Activated CD4-positive, alpha-beta memory T cell treated with anti-CD3 and anti-CD28 coated beads for 36 hours (primary cell): Measurements from ENCODE around the gene CDHR5. TPM values are rescaled to one million over a fixed set of nuclear protein-coding genes. Genes with fewer than 3 reads are reported as not detected.

Experiments used
- CTCF ChIA-PET: fragments of 350-600 bp; sonication (Branson Sonifier 250); formaldehyde crosslinking; loops from one replicate; lab custom pipeline; 2021; ENCODE audit warnings: antibody characterized with exemption, inconsistent platforms; lab: Charles Lee
- POLR2A ChIA-PET: fragments of 350-600 bp; sonication (Branson Sonifier 250); formaldehyde crosslinking; loops from one replicate; lab custom pipeline; 2021; ENCODE audit warnings: antibody characterized with exemption; lab: Charles Lee
- DNase-seq: peaks from one replicate; pipeline ENCODE4 v3.0.0-alpha.2; 2020
- H3K27ac Mint-ChIP-seq: one replicate; pipeline ENCODE4 v1.8.0; 2021; ENCODE audit warnings: mixed read lengths
- H3K27me3 Mint-ChIP-seq: one replicate; pipeline ENCODE4 v1.8.0; 2021; ENCODE audit warnings: mixed read lengths
- H3K36me3 Mint-ChIP-seq: one replicate; pipeline ENCODE4 v1.8.0; 2021; ENCODE audit warnings: mixed read lengths
- H3K4me1 Mint-ChIP-seq: one replicate; pipeline ENCODE4 v1.8.0; 2021; ENCODE audit warnings: low read depth, mixed read lengths
- H3K4me3 Mint-ChIP-seq: one replicate; pipeline ENCODE4 v1.8.0; 2021; ENCODE audit warnings: mild to moderate bottlenecking, mixed read lengths
- H3K9me3 Mint-ChIP-seq: one replicate; pipeline ENCODE4 v1.8.0; 2021; ENCODE audit warnings: mixed read lengths
- intact Hi-C: fragments of 100-400 bp; cut with micrococcal nuclease; formaldehyde crosslinking; loops from one replicate; pipeline ENCODE4 v1.15.1; 2023
- total RNA-seq, 2 experiments: library from RNA; stranded (reverse); gene quantifications; one replicate each; pipeline ENCODE4 v1.2.3, GENCODE V29; 2021

Gene CDHR5
- total RNA-seq, 2 experiments from 2014 or later = not detected

GRCh38 chr11:641806-642370 lies 17.1 kb upstream of the CDHR5 start:
- Mint-ChIP-seq H3K36me3 (peaks cover 4% of the 10 kb centered on the region), H3K27me3 (peaks cover 18% of the 10 kb centered on the region), H3K9me3 (no peaks in the 10 kb centered on the region), H3K4me3 (no peak overlapping the region), H3K4me1 (peaks cover 13% of the 10 kb centered on the region), H3K27ac (no peak overlapping the region)
- CTCF ChIA-PET = no interaction called here
- POLR2A ChIA-PET = no interaction called here
- intact Hi-C loops = no loop called here
- DNase-seq = no peak

GRCh38 chr11:640021-640706 lies 15.4 kb upstream of the CDHR5 start:
- ChIA-PET POLR2A (no interaction called here), CTCF (no interaction called here)
- peaks cover 4% of the 10 kb centered on the region for H3K36me3 Mint-ChIP-seq
- peaks cover 27% of the 10 kb centered on the region for H3K27me3 Mint-ChIP-seq
- no peak overlapping the region for H3K27ac Mint-ChIP-seq
- no peak for DNase-seq
- intact Hi-C loops = no loop called here
- H3K4me1 Mint-ChIP-seq = peaks cover 13% of the 10 kb centered on the region
- no peak overlapping the region for H3K4me3 Mint-ChIP-seq
- no peaks in the 10 kb centered on the region for H3K9me3 Mint-ChIP-seq

- H3K27me3 Mint-ChIP-seq = peaks cover 27% of the 10 kb centered on the region
- no peaks in the 10 kb centered on the region for H3K9me3 Mint-ChIP-seq
- no peak overlapping the region for H3K27ac Mint-ChIP-seq
- no peak for DNase-seq
- POLR2A ChIA-PET = interaction anchor here (0.6 kb wide), 1 partner anchor 23 kb away, joined by 3 read pairs; no protein-coding TSS in a partner anchor
- peaks cover 4% of the 10 kb centered on the region for H3K36me3 Mint-ChIP-seq
- no peak overlapping the region for H3K4me3 Mint-ChIP-seq
- intact Hi-C loops = no loop called here
- H3K4me1 Mint-ChIP-seq = peaks cover 13% of the 10 kb centered on the region
- CTCF ChIA-PET = interaction anchor here (0.6 kb wide), 1 partner anchor 167 kb away, joined by 10 read pairs; no protein-coding TSS in a partner anchor
These were observed 14.7 kb upstream of the CDHR5 start for GRCh38 chr11:639332-639955.

- DNase-seq = no peak
- no peaks in the 10 kb centered on the region for H3K9me3 Mint-ChIP-seq
- intact Hi-C loops = no loop called here
- no peak overlapping the region for H3K4me3 Mint-ChIP-seq
- ChIA-PET POLR2A (interaction anchor here (0.6 kb wide), 1 partner anchor 23 kb away, joined by 3 read pairs; no protein-coding TSS in a partner anchor), CTCF (interaction anchor here (0.6 kb wide), 1 partner anchor 167 kb away, joined by 10 read pairs; no protein-coding TSS in a partner anchor)
- peaks cover 4% of the 10 kb centered on the region for H3K36me3 Mint-ChIP-seq
- peaks cover 13% of the 10 kb centered on the region for H3K4me1 Mint-ChIP-seq
- peaks cover 27% of the 10 kb centered on the region for H3K27me3 Mint-ChIP-seq
- H3K27ac Mint-ChIP-seq = no peak overlapping the region
These were observed 14.0 kb upstream of the CDHR5 start for GRCh38 chr11:638631-639331.

- Mint-ChIP-seq H3K4me1 (peaks cover 13% of the 10 kb centered on the region), H3K36me3 (peaks cover 4% of the 10 kb centered on the region), H3K27me3 (peaks cover 27% of the 10 kb centered on the region), H3K27ac (no peak overlapping the region), H3K4me3 (peak overlapping the region; percentile 49), H3K9me3 (no peaks in the 10 kb centered on the region)
- intact Hi-C loops = no loop called here
- ChIA-PET POLR2A (no interaction called here), CTCF (no interaction called here)
- DNase-seq = no peak
These were observed 13.1 kb upstream of the CDHR5 start for GRCh38 chr11:637593-638521.

- intact Hi-C loops = no loop called here
- no peak overlapping the region for H3K27ac Mint-ChIP-seq
- no peaks in the 10 kb centered on the region for H3K9me3 Mint-ChIP-seq
- peak overlapping the region; percentile 49 for H3K4me3 Mint-ChIP-seq
- H3K27me3 Mint-ChIP-seq = peaks cover 27% of the 10 kb centered on the region
- POLR2A ChIA-PET = no interaction called here
- no peak for DNase-seq
- CTCF ChIA-PET = no interaction called here
- peaks cover 13% of the 10 kb centered on the region for H3K4me1 Mint-ChIP-seq
- peaks cover 4% of the 10 kb centered on the region for H3K36me3 Mint-ChIP-seq
These were observed 12.5 kb upstream of the CDHR5 start for GRCh38 chr11:637333-637592.

GRCh38 chr11:636511-637332 lies 12.0 kb upstream of the CDHR5 start, which contains the start of gene DRD4:
Gene DRD4, plus strand, starts transcription at chr11:637269. Its CDS starts 36 bp downstream, at chr11:637305.
- ChIA-PET CTCF (no interaction called here), POLR2A (no interaction called here)
- DNase-seq = no peak
- intact Hi-C loops = no loop called here
- H3K4me3 Mint-ChIP-seq = peak within 1 kb of the TSS; percentile 49
- H3K9me3 Mint-ChIP-seq = no peaks in the 10 kb centered on the region
- no peak within 1 kb of the TSS for H3K27ac Mint-ChIP-seq
- peaks cover 13% of the 10 kb centered on the region for H3K4me1 Mint-ChIP-seq
- peaks cover 2% of the 10 kb centered on the region for H3K36me3 Mint-ChIP-seq
- peaks cover 27% of the 10 kb centered on the region for H3K27me3 Mint-ChIP-seq

- no peak for DNase-seq
- peaks cover 27% of the 10 kb centered on the region for H3K27me3 Mint-ChIP-seq
- intact Hi-C loops = no loop called here
- CTCF ChIA-PET = no interaction called here
- peaks cover 2% of the 10 kb centered on the region for H3K36me3 Mint-ChIP-seq
- H3K4me1 Mint-ChIP-seq = peaks cover 13% of the 10 kb centered on the region
- no peak overlapping the region for H3K27ac Mint-ChIP-seq
- H3K4me3 Mint-ChIP-seq = no peak overlapping the region
- no peaks in the 10 kb centered on the region for H3K9me3 Mint-ChIP-seq
- POLR2A ChIA-PET = no interaction called here
These were observed 11.3 kb upstream of the CDHR5 start for GRCh38 chr11:635945-636510.

- no peaks in the 10 kb centered on the region for H3K9me3 Mint-ChIP-seq
- H3K4me3 Mint-ChIP-seq = no peak overlapping the region
- H3K27me3 Mint-ChIP-seq = peaks cover 12% of the 10 kb centered on the region
- CTCF ChIA-PET = no interaction called here
- H3K27ac Mint-ChIP-seq = no peak overlapping the region
- DNase-seq = no peak
- intact Hi-C loops = no loop called here
- H3K4me1 Mint-ChIP-seq = peaks cover 20% of the 10 kb centered on the region
- no peaks in the 10 kb centered on the region for H3K36me3 Mint-ChIP-seq
- POLR2A ChIA-PET = no interaction called here
These were observed 6.1 kb upstream of the CDHR5 start for GRCh38 chr11:630871-631270.

- no peaks in the 10 kb centered on the region for H3K9me3 Mint-ChIP-seq
- POLR2A ChIA-PET = interaction anchor here (0.7 to 0.8 kb wide), 2 partner anchors 15 to 77 kb away, joined by 3 to 4 read pairs; partner anchors contain the start of gene EPS8L2
- DNase-seq = peak; percentile 48
- CTCF ChIA-PET = interaction anchor here (1.4 kb wide), 1 partner anchor 97 kb away, joined by 4 read pairs; no protein-coding TSS in a partner anchor
- peaks cover 10% of the 10 kb centered on the region for H3K27me3 Mint-ChIP-seq
- peaks cover 20% of the 10 kb centered on the region for H3K4me1 Mint-ChIP-seq
- no peak overlapping the region for H3K27ac Mint-ChIP-seq
- no peak overlapping the region for H3K4me3 Mint-ChIP-seq
- intact Hi-C loops = no loop called here
- no peaks in the 10 kb centered on the region for H3K36me3 Mint-ChIP-seq
These were observed 4.5 kb upstream of the CDHR5 start for GRCh38 chr11:629237-629583.

GRCh38 chr11:628056-628455 lies 3.3 kb upstream of the CDHR5 start:
- no peak overlapping the region for H3K27ac Mint-ChIP-seq
- intact Hi-C loops = no loop called here
- H3K27me3 Mint-ChIP-seq = peaks cover 10% of the 10 kb centered on the region
- no peak overlapping the region for H3K4me3 Mint-ChIP-seq
- CTCF ChIA-PET = no interaction called here
- H3K9me3 Mint-ChIP-seq = no peaks in the 10 kb centered on the region
- H3K4me1 Mint-ChIP-seq = peaks cover 20% of the 10 kb centered on the region
- peaks cover 1% of the 10 kb centered on the region for H3K36me3 Mint-ChIP-seq
- no peak for DNase-seq
- POLR2A ChIA-PET = no interaction called here
